Caki2 (cell line): ENCODE results near the gene SMPD3. TPM values are rescaled to one million over a fixed set of nuclear protein-coding genes. Genes with fewer than 3 reads are reported as not detected.

Experiments used
- DNase-seq: peaks from one replicate; pipeline ENCODE4 v3.0.0-alpha.2; 2015; ENCODE audit warnings: low read depth
- in situ Hi-C: cut with HindIII; loops from 2 replicates; pipeline ENCODE4 v1.10.0; 2016; ENCODE audit warnings: low sequenced_read_pairs, low pct_unique_long_range_greater_than_20kb, mixed read lengths
- total RNA-seq: library from RNA; depleted of rRNA; stranded (reverse); fragments of >200 nt; shearing (Covaris generic); gene quantifications from 2 replicates; pipeline ENCODE4 v1.2.3, GENCODE V29; 2014; ENCODE audit warnings: low replicate concordance

The SMPD3 gene
- total RNA-seq, 1 experiment from 2014 or later: not detected

DNA sequence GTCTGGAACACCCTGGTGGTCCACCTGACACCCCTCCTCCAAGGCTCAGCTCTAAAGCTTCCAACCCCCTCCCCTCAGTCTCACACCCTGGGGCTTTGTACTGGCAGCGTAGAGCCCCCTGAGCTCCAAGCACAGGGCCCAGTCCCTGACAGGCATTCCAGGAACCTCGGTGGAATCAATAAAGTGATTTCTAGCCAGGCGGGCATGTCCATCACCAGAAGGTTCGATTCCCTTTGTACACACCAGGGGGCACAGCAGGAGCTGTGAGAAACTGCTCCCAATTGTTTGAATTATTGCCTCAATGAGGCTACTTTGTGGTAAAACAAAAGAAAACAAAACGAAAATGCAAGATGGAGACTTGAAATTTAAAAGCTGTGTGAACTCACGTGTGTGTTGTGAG, 51.8 kb downstream of the SMPD3 start:
- in situ Hi-C loops: no loop called here
- DNase-seq: no peak

DNA sequence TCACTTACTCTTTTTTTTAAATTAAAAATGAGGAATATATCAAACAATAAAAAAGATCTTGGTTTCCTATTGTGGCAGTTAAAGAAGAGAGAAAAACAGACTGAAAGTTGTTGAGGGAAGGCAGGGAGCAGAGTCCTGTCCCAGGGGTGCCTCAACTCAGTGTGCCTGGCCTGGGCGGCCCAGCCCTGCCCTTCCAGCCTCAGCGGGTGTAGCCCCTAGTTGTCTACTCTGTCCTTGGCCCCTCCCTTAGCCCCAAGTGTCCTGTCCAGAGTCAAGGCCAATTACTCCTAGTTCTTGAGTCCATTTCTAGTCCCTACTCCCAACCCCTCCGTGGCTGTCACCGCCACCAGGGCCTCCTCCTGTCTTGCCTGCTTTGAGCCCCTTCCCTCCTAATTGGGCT, 52.5 kb downstream of the SMPD3 start:
- in situ Hi-C loops: no loop called here
- DNase-seq: no peak

DNA sequence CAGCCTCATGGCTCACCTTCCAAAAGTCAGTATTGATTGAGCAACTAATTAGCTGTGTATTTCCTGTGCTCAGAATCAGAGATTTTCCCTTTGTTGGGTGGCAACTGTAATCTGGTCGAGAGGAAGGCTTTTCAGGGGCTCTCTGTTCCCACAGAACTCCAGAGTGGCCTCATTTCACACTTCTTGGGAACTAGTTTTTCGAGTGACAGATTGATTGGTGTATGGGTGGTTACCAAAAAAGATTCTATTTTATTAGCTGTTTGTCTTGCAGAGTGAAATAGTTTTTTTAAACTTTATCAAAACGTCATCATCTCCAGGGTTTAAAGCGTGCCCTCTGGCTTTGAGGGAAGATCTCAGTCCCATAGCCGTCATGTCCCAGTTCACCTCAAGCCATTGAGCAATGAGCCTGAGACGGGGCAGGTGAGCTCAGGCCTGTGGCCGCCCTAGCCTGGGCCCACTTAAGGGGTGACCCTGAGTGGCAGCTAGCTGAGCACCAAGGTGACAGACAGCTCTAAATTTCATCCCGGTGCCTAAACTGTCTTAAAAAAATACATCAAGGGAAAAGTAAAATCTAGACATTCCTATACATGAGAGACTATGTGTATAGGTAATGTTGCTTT, 53.0 kb downstream of the SMPD3 start:
- DNase-seq: no peak
- in situ Hi-C loops: no loop called here

DNA sequence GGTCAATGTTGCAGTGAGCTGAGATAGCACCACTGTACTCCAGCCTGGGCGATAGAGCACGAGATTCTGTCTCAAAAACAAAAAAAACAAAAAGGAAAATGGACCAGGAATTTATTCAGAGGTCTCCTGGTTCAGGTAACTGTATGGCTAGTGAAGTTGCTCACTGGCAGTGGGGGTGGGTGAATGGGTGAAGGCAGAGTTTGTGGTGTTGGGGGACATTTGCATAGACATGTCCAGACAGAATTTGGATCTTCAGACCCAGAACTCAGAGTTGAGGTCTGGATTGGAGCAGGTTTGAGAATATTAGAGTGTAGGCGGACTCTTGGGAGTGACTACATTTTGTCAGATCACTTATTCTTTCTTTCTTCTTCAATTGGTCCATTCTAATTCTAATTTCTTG, 55.0 kb downstream of the SMPD3 start:
- no peak for DNase-seq
- in situ Hi-C loops: no loop called here

DNA sequence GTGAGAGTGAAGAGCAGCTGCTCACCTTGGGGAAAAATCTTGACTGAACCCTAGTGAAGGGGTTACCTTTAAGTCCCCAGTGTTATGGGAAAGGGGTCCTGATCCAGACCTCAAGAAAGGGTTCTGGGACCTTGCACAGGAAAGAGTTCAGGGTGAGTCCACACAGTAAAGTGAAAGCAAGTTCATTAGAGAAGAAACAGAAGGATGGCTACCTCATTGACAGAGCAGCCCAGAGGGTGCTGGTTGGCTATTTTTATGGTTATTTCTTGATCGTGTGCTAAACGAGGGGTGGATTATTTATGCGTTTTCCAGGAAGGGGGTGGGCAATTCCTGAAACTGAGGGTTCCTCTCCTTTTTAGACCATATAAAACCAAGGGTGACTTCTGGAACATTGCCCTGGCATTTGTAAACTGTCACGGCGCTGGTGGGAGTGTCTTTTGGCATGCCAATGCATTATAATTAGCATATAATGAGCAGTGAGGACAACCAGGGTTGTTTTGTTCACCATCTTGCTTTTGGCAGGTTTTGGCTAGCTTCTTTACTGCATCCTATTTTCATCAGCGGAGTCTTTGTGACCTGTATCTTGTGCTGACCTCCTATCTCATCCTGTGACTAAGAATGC, 58.4 kb downstream of the SMPD3 start:
- DNase-seq: no peak
- in situ Hi-C loops: no loop called here

DNA sequence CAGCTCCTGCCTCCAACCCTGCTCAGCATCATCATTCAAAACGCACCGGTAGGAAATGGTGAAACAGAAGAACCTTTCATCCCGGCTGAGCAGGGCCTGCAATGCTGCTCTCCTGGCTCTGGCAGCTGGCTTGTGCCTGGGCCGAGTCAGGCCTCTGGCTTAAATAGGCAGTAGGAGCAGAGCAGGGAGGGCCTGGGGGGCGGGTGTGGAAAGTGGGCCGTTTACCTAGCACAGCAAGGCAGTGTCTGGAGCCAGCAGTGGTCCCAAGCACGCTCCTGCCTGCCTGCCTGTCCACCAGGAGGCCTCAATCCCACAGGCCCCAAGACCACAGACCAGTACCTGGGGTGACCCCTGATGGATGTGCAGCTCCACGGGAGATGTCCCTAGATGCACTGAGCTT, 59.3 kb downstream of the SMPD3 start:
- no peak for DNase-seq

DNA sequence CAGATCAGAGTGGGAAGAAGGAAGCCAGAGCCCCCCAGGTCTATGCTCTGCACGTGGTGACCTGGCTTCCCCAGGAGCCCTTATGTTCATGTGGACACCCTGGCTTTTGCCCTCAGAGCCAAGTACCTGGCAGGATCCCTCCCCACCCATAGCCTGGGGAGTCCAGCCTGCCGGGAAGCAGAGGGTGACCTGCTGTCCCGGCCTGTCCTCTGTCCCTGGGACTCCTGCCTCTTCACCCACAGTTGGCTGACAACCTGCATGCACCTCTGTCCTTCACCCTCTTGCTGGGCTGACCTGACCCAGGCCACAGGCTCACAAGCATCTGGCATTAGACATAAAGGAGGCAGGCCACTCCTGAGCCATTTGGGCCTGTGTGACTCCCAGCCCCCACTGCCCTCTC, 60.2 kb downstream of the SMPD3 start:
- no peak for DNase-seq
- in situ Hi-C loops: no loop called here

More for the DNA sequence above, 59.3 kb downstream of the SMPD3 start:
- in situ Hi-C loops: no loop called here

DNA sequence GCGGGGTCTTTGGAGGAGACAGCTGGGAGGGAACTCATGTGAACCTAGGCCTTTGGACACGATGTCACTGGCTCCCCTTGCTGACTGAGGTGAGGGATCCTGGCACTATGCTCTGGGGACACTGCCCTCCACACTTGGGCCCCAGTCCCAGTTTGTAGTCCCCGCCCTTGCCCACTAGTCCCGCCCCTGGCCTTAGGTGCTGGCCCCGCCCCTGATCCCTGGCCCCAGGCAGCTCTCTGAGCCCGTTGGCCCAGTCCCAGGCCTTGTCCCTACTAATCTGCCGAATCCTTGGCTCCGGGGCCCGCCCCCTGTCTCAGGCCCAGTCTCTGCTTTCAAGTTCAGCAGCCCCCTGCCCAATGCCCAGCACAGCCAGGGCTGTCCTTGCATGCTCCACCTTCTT, 61.0 kb downstream of the SMPD3 start:
- DNase-seq: no peak
- in situ Hi-C loops: no loop called here

DNA sequence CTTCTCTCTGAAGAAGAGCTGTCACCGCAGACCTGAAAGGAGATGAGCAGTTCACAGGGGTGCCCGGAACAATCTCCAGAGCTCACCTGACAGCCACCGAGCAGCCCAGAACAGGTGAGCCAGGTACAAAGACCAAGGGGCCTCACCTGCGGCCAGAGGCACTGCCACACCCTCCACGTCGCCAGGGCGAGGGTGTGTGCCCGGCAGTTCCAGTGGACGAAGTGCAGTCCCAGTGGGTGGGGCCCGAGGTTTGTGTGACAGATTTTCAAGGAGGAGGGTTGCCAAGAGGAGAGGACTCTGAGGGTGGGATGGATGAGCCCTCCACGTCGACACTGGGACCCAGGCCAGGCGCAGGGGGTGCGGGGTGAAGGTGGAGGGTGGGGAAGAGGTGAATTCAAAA, 61.7 kb downstream of the SMPD3 start:
- in situ Hi-C loops: no loop called here
- no peak for DNase-seq

DNA sequence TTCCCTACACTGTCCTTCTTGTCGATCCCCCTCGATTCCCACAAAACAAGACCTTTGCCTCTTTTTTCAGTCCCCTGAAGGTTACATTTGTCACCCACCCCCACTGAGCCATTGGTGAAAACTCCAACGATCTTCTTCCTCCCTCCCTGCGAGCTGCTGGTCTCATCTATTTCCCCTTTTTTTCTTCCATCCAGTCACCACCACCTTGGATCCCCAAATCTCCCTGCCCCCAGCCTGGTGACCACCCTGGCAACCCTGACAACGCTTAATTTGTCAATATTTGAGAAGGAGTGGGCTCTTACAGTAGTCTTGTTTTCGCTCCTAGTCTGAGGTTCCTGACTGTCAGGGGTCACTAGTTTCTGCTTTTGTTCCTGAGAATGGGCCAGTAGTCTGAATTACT, 62.9 kb downstream of the SMPD3 start:
- in situ Hi-C loops: no loop called here

DNA sequence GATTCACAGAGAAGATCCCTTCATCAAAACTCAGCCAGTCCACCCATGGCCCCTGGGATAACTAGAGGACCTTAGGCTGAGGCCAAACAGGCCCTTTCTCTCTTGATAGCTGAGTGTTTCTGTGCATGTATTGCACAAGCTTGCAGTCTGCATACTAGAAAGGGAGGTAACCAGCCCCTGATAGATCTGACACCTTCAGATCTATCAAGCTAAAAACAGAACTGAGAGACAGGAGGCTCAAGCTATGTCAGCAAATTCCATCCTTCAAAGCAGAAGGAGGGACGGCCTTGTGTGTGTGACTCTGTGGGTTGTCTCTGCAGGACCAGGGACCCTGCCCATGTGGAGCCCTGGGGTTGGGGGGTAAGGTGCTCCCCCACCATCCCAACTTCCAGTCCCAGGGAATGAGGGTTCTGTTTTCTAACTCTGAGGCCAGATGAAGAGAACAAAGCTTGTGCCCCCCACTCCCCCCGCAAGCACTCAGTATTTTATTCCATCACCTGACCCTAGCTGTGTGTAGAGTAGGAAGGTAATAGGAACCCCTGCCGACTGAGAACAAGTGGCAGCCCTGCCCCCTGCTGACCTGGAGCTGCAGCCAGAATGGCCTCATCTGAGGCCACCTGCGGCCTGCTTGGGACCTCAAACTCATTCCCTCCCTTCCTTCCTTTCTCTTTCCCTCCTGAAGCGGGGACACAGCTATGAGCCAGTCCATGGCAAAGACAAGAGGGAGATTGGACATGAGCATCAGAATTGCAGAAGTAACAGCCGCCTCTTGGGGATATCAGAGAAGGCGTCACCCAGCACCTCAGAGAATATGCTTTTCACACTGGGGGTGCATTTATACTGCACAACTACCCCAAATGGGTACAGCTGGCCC, 63.8 kb downstream of the SMPD3 start:
- no peak for DNase-seq
- in situ Hi-C loops: no loop called here

More for the DNA sequence above, 62.9 kb downstream of the SMPD3 start:
- no peak for DNase-seq

DNA sequence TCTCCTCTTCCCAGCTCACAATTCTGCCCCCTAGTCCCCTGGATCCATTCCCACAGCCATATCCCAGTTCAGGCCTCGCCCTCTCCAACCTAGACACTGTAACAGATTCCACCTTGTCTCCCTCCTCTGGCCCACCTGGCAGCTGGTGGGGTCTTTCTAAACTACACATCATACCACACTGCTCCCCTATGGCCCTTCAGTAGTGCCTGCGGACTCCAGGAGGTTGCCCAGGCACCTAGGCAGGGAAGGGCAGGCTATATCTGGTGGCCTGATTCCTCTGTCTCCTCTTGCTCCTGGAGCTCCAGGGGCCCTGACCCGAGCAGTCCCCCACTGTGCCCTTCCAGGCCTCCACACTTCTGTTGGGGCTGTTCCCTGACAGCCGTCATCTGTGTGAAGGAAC, 64.5 kb downstream of the SMPD3 start:
- no peak for DNase-seq
- in situ Hi-C loops: no loop called here

DNA sequence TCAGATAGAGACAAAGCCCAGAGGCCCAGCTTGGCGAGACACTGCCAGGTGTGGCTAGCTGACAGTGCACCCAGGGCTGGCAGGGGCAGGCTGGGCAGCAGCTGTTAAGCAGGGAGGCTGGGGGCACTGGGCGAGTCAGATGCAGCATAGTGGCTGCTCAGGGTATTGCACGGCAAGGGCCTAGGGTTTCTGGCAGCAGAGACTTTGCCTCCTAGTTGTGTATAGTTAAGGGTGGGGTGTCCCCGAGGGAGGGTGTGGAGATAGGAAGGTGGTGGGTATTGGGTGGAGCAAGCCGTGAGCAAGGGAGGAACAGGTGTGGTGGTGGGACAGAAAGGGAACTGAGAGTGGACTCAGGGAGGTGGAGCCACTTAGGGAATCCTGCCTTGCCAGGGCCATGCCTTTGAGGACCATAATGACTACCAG, 66.0 kb downstream of the SMPD3 start:
- no peak for DNase-seq
- in situ Hi-C loops: no loop called here

DNA sequence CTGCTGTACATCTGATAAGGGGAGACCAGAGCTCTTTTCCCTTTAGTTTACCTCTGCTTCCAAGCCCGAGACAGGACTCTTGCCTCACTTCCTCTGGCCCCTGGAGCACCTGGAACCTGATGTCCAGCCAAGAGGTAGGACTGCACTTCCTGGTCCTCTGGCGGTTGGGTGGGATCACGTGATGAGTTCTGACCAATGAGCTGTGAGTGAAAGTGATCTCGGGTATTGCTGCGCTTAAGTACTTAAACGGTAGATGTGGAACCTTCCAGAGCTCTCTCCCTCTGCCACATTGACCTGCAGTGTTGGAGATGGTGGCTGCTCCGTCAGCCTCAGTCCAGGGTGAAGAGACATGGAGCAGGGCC, 67.0 kb downstream of the SMPD3 start:
- DNase-seq: no peak
- in situ Hi-C loops: no loop called here

DNA sequence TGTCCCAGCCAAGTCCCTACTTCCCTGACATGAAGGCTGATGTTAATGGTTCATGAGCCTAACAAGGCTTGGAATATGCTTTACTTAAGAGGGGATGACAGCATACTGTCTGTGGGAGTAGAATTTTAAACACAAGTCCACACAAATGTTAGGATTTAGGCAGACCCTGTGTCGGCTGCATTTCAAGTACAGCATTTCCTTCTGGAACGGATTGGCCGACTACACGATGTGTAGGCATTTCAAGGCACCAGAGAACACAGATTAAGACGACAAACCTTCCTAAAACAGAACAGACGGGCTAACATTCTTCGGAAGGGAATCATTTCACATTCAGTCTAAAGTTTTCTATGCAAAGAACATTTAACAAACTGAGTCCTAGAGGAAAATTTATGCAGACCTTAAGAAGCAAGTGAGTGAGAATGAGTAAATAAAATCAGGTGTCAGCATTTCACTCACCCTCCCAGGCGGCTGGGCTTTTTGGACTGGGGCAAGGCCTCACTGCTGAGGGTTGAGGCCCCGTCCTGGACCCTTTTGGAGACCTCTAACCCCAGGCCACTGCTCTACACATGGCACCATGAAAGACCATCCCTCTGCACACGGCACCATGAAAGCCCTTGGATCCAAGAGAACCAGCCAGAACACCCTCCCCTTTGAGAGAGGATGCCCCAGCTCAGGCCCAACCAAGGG, 67.5 kb downstream of the SMPD3 start:
- in situ Hi-C loops: no loop called here
- DNase-seq: no peak

DNA sequence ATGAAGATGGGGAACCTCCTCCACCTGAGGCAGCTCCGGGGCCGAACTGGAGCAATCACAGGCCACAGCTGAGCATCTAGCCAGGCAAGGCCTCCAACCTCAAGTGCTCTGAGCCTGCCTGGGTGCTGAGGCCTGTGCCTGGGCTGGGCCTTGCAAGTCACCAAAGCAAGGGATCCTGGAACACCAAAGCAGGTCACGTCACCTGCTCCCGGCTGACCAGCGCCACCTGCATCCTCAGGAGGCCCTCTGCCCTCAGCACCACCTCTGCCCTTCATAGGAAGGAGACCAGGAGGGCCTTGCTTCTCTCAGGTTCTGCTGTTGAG, 68.0 kb downstream of the SMPD3 start:
- no peak for DNase-seq
- in situ Hi-C loops: no loop called here

DNA sequence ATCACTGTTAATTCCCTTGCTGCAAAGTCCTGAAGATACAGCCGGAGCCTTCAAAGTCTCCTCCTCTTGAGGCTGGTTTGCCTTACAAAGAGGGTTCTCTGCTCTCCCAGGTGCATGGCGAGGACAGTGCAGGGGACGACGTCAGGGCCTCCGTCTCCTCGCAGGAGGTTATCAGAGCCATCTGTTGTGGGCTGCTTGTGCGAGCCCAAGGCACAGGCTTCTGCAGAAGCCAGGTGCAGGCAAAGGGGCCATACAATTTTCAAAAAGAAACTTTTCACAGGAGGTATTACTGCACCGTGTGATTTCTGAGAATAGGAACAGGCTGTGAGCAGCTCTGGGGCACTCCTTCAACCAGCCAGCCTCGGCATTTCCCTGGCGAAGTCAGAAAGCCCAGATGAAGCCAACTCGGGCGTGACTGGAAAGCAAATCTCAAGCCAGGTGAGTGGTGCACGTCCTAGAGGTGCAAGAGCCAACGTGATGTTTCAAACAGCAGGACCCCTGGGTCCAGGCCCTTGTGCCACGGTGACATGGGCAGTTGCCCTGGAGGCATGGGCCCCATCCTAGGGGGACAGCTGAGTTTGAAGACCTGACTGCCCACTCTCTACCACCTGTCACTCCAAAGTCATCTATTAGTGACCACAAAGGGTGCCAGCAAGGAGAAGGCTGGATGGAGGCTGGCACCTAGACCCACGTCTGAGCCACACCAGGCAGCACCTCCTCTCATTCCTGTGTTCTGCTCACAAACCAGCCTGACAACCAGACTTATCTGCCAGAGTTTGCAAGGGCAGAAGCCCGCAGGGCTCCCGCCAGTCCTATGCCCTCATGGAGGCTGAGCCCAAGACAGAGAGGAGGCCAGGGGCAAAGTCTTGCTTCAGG, 68.6 kb downstream of the SMPD3 start:
- no peak for DNase-seq
- in situ Hi-C loops: no loop called here
